ENCODE results near the gene LBP.

GRCh38 chr20:38313676-38314075 is 32.6 kb upstream of the LBP start:
- TF ChIP-seq CTCF (IDR thresholded peaks at IDR 0.05; ENCODE audit: insufficient read depth, low read length) (no peak), POLR2AphosphoS5 (IDR thresholded peaks at IDR 0.05; ENCODE audit: low read depth) (no peak), GABPA (IDR thresholded peaks at IDR 0.05; ENCODE audit: low read depth) (no peak)

Measured in HL-60 (cell line).